HUES48 (cell line): ENCODE measurements around the gene PIGO.

Source experiments
- H3K27ac ChIP-seq: one replicate; pipeline ENCODE4 v1.7.0; 2013; ENCODE audit warnings: low read depth, low read length, inconsistent platforms
- H3K27me3 ChIP-seq: 2 replicates; pipeline ENCODE4 v1.6.1; 2013; ENCODE audit warnings: mild to moderate bottlenecking, low read length; ENCODE audit not compliant: control insufficient read depth, insufficient read depth
- H3K36me3 ChIP-seq: 2 replicates; pipeline ENCODE4 v1.6.1; 2013; ENCODE audit warnings: low read length; ENCODE audit not compliant: control insufficient read depth, insufficient read depth
- H3K4me1 ChIP-seq: 2 replicates; pipeline ENCODE4 v1.6.1; 2013; ENCODE audit warnings: mild to moderate bottlenecking, low read length; ENCODE audit not compliant: control insufficient read depth, insufficient read depth
- H3K4me3 ChIP-seq: 2 replicates; pipeline ENCODE4 v1.5.1; 2013; ENCODE audit warnings: mild to moderate bottlenecking, low read depth, low read length
- H3K9ac ChIP-seq: 2 replicates; pipeline ENCODE4 v1.6.1; 2013; ENCODE audit warnings: mild to moderate bottlenecking, low read depth, low read length, moderate library complexity
- H3K9me3 ChIP-seq: 2 replicates; pipeline ENCODE4 v1.6.1; 2013; ENCODE audit warnings: low read length; ENCODE audit not compliant: control insufficient read depth, insufficient read depth

PIGO gene

DNA sequence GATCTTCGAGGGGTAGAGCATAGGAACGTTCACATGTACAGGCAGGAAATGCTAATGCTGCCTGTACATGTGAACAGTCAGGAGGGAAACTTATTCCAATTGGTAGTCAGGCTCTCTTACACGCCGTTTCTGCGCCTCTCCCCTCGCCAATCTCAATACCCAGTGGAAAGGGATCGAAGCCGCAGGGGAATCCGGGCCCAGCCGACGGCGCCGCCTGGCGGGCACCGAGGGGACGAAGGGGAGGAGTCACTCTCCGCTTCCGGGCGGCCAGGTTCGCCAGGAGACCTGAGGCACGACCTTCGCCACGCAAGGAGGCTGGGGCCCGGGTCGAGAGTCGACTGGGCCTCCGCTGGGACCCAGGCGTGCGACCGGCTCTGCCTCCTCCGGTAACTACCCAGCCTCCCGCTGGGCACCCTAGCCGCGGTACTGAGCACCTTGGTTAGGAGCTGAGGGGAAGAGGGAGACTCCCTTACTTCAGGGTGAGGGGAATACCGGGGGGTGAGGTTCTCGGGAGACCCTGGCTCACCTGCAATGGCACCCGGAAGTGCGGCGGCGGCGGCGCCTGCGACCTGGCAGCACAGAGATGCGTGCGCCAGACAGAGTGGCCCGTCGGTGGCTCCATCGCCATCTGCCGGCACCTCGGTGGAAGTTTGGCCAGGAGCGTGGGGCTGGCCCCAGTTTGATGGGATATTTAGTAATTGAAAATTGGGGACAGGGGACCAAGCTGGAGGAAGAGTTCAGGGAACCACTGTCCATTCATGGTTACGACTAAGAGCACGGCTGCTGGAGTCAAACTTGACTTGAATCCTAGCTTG lies at the start of gene PIGO:
Gene PIGO (minus strand): TSS at position 557 of the 815 bp plus-strand sequence. CDS start 1,026 bp downstream, outside the sequence.
- Histone ChIP-seq H3K4me1 (no peaks in the 10 kb centered on the region), H3K27me3 (no peaks in the 10 kb centered on the region), H3K27ac (peak within 1 kb of the TSS; percentile 100), H3K9me3 (no peaks in the 10 kb centered on the region), H3K4me3 (peak within 1 kb of the TSS; percentile 88), H3K36me3 (peaks cover 49% of the 10 kb centered on the region), H3K9ac (peak within 1 kb of the TSS; percentile 96)

DNA sequence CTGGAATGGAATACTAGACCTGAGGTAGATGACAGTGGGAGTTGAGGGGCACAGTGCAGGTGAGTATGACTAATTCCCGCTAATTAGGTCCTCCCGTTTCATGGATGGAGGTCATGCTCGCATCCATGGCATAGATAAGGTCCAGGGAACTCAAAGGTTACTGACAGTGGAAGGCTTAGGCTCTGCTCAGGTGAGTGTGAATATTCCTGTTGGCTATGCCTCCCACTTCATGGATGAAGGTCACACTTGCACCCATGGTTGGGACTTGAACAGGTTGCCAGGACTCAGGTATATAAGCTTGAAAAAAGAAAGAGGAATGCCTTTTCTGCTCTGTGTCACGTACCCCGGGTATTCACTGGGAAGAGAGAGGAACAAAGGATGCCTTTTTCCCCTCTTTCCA lies 45.6 kb upstream of the PIGO start:
- H3K9ac ChIP-seq: no peak overlapping the region
- H3K27me3 ChIP-seq: no peaks in the 10 kb centered on the region
- H3K36me3 ChIP-seq: no peaks in the 10 kb centered on the region
- H3K9me3 ChIP-seq: peaks cover 27% of the 10 kb centered on the region
- no peak overlapping the region for H3K4me3 ChIP-seq
- no peaks in the 10 kb centered on the region for H3K4me1 ChIP-seq
- no peak overlapping the region for H3K27ac ChIP-seq

DNA sequence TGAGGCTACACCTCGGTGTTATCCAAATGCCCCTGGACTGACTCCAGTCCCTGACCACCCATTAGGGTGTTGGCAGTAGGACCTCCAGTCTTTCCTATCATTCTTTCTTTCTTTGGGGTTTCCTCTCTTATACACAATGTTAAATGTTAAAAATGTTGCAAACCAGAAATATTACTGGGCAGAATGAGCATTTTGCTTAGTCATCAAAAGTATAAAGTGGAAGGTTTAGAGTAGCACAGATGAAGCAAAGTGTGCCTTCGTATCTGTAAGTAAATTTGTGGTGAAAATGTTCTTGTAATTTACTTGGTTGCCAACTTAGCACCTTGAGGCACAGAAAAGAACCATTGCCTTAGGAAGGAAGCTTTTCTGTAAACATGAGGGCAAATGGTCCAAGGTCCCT lies 43.7 kb upstream of the PIGO start:
- Histone ChIP-seq H3K4me1 (no peaks in the 10 kb centered on the region), H3K27ac (no peak overlapping the region), H3K27me3 (no peaks in the 10 kb centered on the region), H3K9ac (no peak overlapping the region), H3K4me3 (no peak overlapping the region), H3K36me3 (no peaks in the 10 kb centered on the region), H3K9me3 (peaks cover 25% of the 10 kb centered on the region)

DNA sequence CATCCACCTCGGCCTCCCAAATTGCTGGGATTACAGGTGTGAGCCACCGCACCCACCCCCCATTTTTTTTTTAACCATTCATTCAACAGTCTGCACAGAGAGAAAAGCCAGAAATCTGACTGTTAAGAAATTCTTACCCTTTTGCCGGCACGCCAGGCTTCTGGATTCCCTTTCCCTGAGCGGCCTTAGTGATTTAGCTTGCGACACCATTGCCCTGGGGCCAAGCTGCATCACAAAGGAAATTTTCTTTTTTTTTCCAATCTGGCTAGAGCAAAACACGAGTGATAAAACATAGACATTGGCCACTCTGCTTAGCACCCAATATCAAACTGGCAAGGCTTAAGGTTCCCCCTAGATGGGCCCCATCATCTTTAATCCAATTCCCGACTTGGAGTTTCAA lies 40.5 kb upstream of the PIGO start:
- H3K36me3 ChIP-seq: no peaks in the 10 kb centered on the region
- no peaks in the 10 kb centered on the region for H3K4me1 ChIP-seq
- H3K27me3 ChIP-seq: no peaks in the 10 kb centered on the region
- no peak overlapping the region for H3K9ac ChIP-seq
- H3K4me3 ChIP-seq: no peak overlapping the region
- no peak overlapping the region for H3K27ac ChIP-seq
- peaks cover 17% of the 10 kb centered on the region for H3K9me3 ChIP-seq

DNA sequence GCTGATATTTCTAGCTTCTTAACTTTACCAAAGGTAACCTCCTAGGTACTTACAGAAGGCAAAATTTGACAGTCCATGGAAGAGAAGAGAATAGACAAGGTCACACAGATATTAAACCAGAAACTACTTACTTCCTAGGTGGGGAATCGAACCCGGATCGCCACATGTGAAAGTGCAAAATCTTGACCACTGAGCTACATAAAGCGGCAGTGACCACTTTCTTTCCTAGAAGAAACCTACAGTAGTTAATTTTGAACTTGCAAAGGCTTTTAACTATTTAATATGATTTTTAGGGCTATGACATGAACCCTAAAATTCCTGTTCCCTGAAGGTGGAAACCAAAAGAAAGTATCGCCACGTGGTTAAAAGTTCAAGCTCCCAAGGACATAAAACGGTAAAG lies 39.6 kb upstream of the PIGO start:
- peaks cover 12% of the 10 kb centered on the region for H3K9me3 ChIP-seq
- H3K27ac ChIP-seq: no peak overlapping the region
- no peaks in the 10 kb centered on the region for H3K27me3 ChIP-seq
- H3K9ac ChIP-seq: no peak overlapping the region
- no peaks in the 10 kb centered on the region for H3K4me1 ChIP-seq
- no peak overlapping the region for H3K4me3 ChIP-seq
- no peaks in the 10 kb centered on the region for H3K36me3 ChIP-seq

DNA sequence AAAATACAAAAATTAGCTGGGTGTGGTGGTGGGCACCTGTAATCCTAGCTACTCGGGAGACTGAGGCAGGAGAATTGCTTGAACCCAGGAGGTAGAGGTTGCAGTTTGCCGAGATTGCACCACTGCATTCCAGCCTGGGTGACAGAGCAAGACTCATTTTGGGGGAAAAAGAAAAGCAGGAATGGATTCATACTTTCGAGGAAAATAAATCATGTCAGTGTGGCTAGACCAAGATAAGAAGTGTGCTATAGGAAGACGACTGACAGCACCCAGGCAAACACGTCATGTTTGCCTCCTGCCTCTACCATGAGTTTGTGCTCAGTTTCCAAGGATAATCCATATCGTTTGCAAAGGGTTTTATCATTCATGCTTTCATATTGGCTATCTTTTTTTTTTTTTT lies 38.5 kb upstream of the PIGO start:
- H3K4me3 ChIP-seq: no peak overlapping the region

DNA sequence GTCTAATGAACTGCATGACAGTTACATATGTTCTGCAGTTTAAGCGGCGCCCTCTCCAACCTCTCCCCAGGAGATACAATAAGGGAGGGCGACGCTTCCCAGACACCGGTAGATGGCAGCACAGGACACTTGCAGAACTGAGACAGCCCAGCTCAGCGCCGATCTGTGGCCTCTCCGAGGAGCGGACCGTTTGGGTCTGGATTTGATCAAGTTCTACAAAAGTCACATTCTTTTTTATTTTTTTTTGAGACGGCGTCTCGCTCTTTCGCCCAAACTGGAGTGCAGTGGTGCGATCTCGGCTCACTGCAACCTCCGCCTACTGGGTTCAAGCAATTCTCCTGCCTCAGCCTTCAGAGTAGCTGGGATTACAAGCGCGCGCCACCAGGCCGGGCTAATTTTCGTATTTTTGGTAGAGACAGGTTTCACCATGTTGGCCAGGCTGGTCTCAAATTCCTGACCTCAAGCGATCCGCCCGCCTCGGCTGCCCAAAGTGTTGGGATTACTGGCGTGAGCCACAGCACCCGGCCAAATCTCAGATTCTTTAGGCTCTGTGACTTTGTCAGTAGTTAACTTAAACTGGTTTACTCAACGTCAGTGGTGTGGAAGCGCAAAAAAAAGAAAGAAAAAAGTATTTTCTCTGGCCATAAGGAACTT lies 20.6 kb upstream of the PIGO start:
- peak overlapping the region; percentile 88 for H3K4me3 ChIP-seq
- no peak overlapping the region for H3K27ac ChIP-seq
- peak overlapping the region; percentile 26; the same call in 1 of the 2 replicates for H3K9ac ChIP-seq

More for the DNA sequence above, 38.5 kb upstream of the PIGO start:
- peaks cover 17% of the 10 kb centered on the region for H3K9me3 ChIP-seq
- no peaks in the 10 kb centered on the region for H3K4me1 ChIP-seq
- no peaks in the 10 kb centered on the region for H3K36me3 ChIP-seq
- no peak overlapping the region for H3K9ac ChIP-seq
- no peak overlapping the region for H3K27ac ChIP-seq
- H3K27me3 ChIP-seq: no peaks in the 10 kb centered on the region

DNA sequence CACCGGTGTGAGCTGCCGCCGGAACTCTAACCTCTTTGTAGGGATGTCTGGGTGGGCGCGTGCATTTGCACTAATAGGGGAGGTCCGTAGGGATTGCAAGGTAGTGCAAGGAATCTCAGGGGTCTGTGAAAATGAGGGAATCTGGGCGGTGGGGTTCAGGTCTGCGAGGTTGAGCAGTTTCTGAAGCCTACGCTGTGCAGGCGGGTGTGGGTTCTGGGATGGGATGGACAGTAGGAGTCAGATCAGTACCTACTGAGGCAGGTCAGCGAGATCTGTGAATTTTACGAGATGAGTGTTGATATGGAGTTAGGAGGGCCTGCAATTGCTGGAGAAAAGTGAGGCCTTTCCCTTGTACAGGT lies 20.1 kb upstream of the PIGO start:
- Histone ChIP-seq H3K4me3 (peak overlapping the region; percentile 88), H3K36me3 (no peaks in the 10 kb centered on the region), H3K9ac (no peak overlapping the region), H3K4me1 (peaks cover 20% of the 10 kb centered on the region), H3K27ac (peak overlapping the region; percentile 37), H3K27me3 (no peaks in the 10 kb centered on the region), H3K9me3 (no peaks in the 10 kb centered on the region)

More for the DNA sequence above, 20.6 kb upstream of the PIGO start:
- Histone ChIP-seq H3K36me3 (no peaks in the 10 kb centered on the region), H3K9me3 (no peaks in the 10 kb centered on the region), H3K27me3 (no peaks in the 10 kb centered on the region), H3K4me1 (peaks cover 16% of the 10 kb centered on the region)

DNA sequence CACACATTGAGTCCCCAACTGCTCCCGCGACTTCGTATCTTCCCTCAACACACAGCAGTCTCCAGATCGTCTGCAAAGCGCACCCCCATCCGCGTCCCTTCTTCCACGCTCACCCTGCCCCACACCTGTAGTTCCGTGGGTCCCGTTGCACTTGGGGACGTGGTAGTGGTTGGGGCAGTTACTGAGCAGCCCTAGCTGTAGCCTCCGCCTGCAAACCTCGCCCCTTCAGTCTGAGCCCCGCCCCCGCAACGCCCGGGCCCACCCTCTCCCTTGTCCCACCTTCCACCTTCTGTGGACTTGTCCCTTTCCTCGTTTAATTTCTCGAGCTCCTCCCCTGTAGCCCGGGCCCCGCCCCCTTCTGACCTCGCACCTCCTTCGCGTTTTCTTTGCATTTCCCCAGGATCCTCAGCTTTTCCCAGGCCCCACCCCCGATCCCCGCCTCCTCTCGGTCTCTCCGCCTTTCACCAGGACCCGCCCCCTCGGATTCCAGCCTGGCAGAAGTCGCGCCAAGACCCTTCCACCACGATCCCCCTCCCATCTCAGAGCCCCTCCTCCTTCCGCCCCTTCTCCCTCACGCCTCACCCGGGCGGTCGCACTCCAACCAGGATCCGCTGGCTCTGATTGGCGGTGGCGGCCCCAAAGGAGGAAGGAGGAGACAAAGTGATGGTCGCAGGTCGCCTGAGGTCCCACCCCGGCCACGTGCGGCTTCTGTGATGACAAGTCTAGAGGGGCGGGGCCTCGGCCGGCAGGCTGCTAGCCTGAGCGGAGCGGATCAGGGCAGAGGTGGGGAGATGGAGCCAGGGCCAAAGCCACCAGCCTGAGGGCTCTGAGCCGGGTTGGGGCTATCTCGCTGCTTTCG lies 19.5 kb upstream of the PIGO start, which contains the start of gene ATOSB:
Gene ATOSB (minus strand): TSS at position 183 of the 859 bp plus-strand sequence. CDS start 7,588 bp downstream, outside the sequence.
- peaks cover 20% of the 10 kb centered on the region for H3K4me1 ChIP-seq
- no peaks in the 10 kb centered on the region for H3K36me3 ChIP-seq
- no peak within 1 kb of the TSS for H3K9ac ChIP-seq
- no peaks in the 10 kb centered on the region for H3K27me3 ChIP-seq
- H3K27ac ChIP-seq: peak within 1 kb of the TSS; percentile 93
- peak within 1 kb of the TSS; percentile 88 for H3K4me3 ChIP-seq
- no peaks in the 10 kb centered on the region for H3K9me3 ChIP-seq

DNA sequence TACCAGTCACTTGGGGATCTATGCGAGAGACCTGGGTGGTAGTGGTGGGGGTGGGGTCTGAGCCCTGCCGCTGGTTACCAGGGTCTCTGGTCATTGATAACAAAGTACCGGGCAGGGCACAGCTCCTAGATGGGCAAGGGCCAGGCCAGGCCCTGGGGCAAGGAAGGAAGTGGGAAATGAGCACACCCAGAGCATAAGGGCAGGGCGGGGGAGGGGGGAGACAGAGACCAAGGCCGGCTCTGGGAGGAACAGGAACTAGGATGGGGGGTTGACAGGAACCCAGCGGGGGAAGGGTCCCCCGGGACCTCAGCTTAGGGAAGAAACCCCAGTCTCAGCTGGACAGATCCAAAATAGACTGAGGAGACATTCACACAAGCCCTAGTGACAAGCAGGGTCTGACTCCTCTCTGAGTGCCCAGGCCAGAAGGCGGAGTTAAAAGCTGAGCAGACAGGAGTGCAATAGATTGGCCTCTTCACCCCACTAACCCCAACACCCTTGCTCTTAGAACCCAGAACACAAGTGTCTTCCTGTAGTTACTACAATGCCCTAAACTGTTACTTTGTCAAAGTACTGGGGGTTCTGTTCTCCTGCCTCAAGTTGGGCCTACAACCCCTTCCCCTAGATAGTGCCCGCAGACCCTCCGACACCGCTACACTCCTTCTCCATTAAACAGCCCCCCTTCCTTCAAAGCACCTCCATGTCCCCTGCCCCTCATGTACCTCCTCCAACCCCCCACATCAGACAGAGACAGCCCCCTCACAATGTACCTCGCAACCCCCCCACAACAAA lies 18.6 kb upstream of the PIGO start:
- Histone ChIP-seq H3K4me3 (peak overlapping the region; percentile 88), H3K27me3 (no peaks in the 10 kb centered on the region), H3K36me3 (no peaks in the 10 kb centered on the region), H3K9me3 (no peaks in the 10 kb centered on the region), H3K9ac (no peak overlapping the region), H3K4me1 (peaks cover 24% of the 10 kb centered on the region), H3K27ac (peak overlapping the region; percentile 93)
